Measurements from ENCODE around the gene LTBP1.

The LTBP1 gene

DNA sequence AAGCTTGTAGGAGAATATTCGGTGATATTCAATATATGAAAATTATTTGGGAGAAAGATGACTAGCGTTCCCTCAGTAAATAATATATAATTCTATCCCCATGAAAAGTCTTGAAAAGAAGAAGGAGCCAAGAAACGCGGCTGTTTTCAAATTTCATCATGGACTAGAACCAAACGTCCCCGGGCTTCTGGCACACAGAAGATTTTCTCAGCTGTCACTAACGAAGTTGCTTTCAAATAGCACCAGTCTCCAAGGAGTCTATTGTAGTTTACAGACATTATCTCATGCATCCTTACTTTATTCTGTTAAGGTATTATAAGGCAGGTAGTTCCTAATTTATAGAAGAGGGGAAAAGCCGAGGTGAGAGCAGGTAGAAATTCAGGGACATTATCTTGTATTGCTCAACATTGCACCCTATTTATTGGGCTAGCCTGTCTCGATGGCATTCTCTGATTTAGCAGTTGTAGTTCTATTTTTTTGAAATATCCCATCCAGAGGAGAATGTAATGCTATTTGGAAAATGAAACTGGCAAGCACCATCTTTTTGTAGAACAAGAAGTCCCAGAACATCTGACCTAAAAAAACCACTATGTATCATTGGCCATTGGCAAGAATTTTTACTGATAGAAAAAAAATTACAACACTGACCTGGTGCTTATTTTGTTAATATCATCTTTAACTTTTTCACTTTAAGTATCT lies 331.6 kb downstream of the LTBP1 start:
- Histone ChIP-seq H3K9me3 (ENCODE audit: low read length) (peaks cover 2% of the 10 kb centered on the region), H3K27me3 (ENCODE audit: insufficient read depth, low read length) (no peaks in the 10 kb centered on the region), H3K4me1 (ENCODE audit: insufficient read depth, low read length) (no peaks in the 10 kb centered on the region), H2AFZ (ENCODE audit: low read depth, low read length) (no peak overlapping the region), H3K36me3 (ENCODE audit: insufficient read depth, low read length) (peaks cover 3% of the 10 kb centered on the region), H3K4me3 (ENCODE audit: low read length) (no peak overlapping the region)

DNA sequence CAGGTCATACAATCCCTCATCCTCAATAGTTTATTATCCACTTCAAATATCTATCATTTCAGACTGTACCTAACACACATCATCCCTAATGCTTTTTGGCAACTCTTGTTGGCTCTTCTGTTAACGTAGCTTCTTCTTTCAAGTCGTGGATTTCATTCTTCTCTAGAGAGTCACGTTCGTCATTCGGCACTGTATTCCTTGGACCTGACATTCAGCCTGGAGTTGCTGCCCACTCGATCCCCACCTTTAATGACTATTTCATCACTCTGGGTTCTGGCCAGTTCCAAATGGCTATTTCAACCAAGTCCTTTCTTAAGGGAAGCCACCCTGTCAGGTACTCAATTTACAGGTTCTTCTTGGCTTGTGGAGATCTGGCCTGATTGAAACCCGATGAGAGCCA lies 337.5 kb downstream of the LTBP1 start:
- Histone ChIP-seq H3K4me1 (ENCODE audit: insufficient read depth, low read length) (no peaks in the 10 kb centered on the region), H2AFZ (ENCODE audit: low read depth, low read length) (no peak overlapping the region), H3K4me3 (ENCODE audit: low read length) (no peak overlapping the region), H3K9me3 (ENCODE audit: low read length) (no peaks in the 10 kb centered on the region), H3K36me3 (ENCODE audit: insufficient read depth, low read length) (peaks cover 3% of the 10 kb centered on the region), H3K27me3 (ENCODE audit: insufficient read depth, low read length) (no peaks in the 10 kb centered on the region)

DNA sequence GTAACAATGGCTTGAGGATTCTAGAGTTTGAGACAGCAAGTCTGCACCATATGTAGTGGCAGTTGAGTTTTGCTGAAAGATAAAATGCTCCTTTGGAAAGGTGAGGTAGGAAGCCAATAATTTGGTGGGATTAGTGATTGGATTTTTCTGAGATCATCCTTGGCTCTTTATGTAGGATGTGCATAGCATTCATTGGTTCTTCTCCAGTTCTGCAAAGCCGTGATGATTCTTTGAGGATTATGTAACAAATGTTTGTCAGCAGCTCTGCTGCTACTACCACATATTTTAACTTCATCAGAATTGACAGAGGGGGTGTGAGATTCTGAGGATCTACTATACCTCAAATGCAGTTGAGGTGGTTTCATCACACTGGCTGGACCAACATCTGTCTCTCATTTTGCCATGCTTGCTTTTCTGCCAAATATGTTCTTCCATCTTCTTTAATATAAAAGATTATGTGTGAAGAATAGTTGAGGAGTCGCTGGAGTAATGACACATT lies 340.8 kb downstream of the LTBP1 start:
- Histone ChIP-seq H3K4me1 (ENCODE audit: insufficient read depth, low read length) (no peaks in the 10 kb centered on the region), H3K27me3 (ENCODE audit: insufficient read depth, low read length) (no peaks in the 10 kb centered on the region), H2AFZ (ENCODE audit: low read depth, low read length) (no peak overlapping the region), H3K4me3 (ENCODE audit: low read length) (no peak overlapping the region), H3K9me3 (ENCODE audit: low read length) (no peaks in the 10 kb centered on the region), H3K36me3 (ENCODE audit: insufficient read depth, low read length) (no peaks in the 10 kb centered on the region)

DNA sequence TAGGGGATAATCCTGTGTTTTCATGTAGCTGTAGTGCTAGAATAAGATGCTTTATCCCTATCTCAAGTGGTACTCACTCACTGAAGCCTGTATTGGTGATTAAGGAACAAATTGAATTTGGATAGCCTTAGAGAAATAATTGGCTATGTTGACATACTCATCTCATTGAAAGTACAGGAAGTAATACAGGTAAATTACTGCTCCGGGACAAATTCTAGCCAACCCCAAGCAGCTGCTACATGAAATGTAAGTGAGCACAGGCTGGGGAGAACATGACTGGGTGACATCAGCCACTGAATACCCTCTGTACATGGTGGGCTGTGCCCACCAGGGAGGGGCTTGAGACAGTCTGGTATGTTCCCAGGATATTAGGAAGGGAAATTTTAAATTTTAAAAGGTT lies 341.3 kb downstream of the LTBP1 start:
- Histone ChIP-seq H3K27me3 (ENCODE audit: insufficient read depth, low read length) (no peaks in the 10 kb centered on the region), H2AFZ (ENCODE audit: low read depth, low read length) (no peak overlapping the region), H3K4me3 (ENCODE audit: low read length) (no peak overlapping the region), H3K9me3 (ENCODE audit: low read length) (no peaks in the 10 kb centered on the region), H3K4me1 (ENCODE audit: insufficient read depth, low read length) (no peaks in the 10 kb centered on the region), H3K36me3 (ENCODE audit: insufficient read depth, low read length) (no peaks in the 10 kb centered on the region)

DNA sequence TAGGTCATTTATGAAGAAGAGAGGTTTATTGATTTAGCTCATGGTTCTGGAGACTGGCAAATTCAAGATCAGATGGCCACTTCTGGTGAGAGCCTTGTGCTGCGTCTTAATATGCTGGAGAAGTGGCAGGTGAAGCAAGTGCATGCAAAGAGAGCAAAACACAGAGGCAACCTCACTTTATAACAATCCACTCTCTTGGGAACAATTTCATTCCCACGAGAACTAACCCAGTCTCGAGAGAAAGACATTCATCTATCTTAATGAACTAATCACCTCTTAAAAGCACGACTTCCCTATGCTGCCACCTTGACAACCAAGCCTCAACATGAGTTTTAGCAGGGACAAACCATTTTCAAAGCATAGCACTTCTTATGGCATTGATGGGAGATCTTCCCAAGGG lies 343.2 kb downstream of the LTBP1 start:
- H3K4me1 ChIP-seq (ENCODE audit: insufficient read depth, low read length), result no peaks in the 10 kb centered on the region
- H3K27me3 ChIP-seq (ENCODE audit: insufficient read depth, low read length), result no peaks in the 10 kb centered on the region
- H3K9me3 ChIP-seq (ENCODE audit: low read length), result no peaks in the 10 kb centered on the region
- no peak overlapping the region for H2AFZ ChIP-seq (ENCODE audit: low read depth, low read length)
- H3K36me3 ChIP-seq (ENCODE audit: insufficient read depth, low read length), result no peaks in the 10 kb centered on the region
- H3K4me3 ChIP-seq (ENCODE audit: low read length), result no peak overlapping the region

DNA sequence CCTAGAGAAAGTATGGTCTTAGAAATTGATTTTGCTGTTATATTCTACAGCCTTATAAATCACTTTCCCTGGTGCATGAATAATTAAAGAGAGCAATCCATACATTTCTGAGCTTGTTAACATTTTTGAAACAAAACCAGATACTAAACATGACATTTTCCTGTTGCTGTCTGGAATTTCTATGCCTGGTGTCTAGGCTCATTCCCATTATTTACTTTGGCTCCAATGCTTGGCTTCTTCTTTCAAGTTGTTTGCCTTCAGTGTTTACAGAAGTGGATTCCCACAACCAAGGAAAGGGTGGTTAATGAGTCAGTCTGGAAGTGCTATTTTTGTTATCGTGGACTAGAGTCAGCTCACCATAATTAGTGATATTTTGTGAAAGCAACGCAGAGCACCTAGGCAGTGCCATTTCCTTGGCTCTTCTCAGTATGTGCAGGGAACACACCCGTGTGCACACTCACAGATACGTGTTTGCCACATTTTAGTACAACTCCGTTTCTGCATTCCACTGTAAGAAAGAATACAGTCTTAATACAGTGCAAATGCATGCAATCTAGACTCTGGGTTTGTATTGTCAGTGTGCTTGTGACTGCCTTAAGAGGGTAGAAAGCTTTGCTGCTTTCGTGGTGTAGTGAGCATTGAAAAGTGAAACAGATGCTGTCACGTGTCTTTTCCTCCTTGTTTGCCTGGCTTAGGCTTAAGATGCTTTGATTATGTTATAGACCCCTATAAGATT lies 344.7 kb downstream of the LTBP1 start:
- no peaks in the 10 kb centered on the region for H3K9me3 ChIP-seq (ENCODE audit: low read length)
- H3K4me1 ChIP-seq (ENCODE audit: insufficient read depth, low read length), result no peaks in the 10 kb centered on the region
- H3K27me3 ChIP-seq (ENCODE audit: insufficient read depth, low read length), result no peaks in the 10 kb centered on the region
- no peak overlapping the region for H2AFZ ChIP-seq (ENCODE audit: low read depth, low read length)
- H3K4me3 ChIP-seq (ENCODE audit: low read length), result no peak overlapping the region
- no peaks in the 10 kb centered on the region for H3K36me3 ChIP-seq (ENCODE audit: insufficient read depth, low read length)

DNA sequence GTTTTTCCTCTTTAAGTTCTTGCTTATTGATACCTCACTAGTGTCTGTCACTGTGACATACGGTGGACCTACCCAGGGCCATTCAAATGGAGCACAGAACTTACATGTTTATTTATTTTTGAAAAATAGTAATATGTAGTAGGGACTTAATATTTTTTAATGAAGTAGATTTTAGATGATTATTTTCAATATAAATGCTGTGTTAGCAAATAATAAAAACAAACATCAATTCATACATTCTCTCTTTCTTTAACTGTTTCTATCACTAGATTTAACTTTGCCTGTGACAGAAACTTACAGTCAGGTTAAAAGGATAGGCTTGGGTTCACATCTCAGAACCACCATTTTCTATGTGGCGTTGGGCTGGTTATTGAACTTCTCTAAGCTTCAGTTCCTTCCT lies 345.3 kb downstream of the LTBP1 start:
- Histone ChIP-seq H3K4me3 (ENCODE audit: low read length) (no peak overlapping the region), H3K9me3 (ENCODE audit: low read length) (no peaks in the 10 kb centered on the region), H3K27me3 (ENCODE audit: insufficient read depth, low read length) (no peaks in the 10 kb centered on the region), H3K36me3 (ENCODE audit: insufficient read depth, low read length) (no peaks in the 10 kb centered on the region), H2AFZ (ENCODE audit: low read depth, low read length) (no peak overlapping the region), H3K4me1 (ENCODE audit: insufficient read depth, low read length) (no peaks in the 10 kb centered on the region)

DNA sequence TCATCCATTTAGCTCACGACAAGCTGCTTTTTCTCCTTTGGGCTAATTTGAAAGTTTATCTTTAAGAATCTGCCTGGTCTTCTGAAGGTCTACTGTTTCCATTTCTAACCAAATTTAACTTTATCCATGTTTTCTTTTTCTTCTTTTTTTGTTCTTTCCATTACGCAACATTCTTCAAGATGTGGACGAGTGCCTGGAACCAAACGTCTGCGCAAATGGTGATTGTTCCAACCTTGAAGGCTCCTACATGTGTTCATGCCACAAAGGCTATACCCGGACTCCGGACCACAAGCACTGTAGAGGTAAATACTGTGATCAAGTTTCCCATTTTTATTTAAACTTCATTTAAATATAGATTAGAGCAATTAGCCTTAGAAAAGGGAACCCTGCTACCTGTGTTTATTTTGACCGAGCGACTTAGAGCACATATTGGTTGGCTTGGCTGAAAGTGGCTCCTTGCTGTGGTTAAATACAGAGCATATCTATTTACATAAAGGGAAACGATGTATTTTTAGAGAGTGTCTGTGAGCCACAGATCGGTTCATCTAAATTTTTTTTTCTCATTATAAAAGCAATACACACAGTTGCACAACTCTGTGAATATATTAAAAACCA lies 346.3 kb downstream of the LTBP1 start:
- Histone ChIP-seq H3K36me3 (ENCODE audit: insufficient read depth, low read length) (no peaks in the 10 kb centered on the region), H3K9me3 (ENCODE audit: low read length) (no peaks in the 10 kb centered on the region), H3K4me3 (ENCODE audit: low read length) (no peak overlapping the region), H3K4me1 (ENCODE audit: insufficient read depth, low read length) (no peaks in the 10 kb centered on the region), H2AFZ (ENCODE audit: low read depth, low read length) (no peak overlapping the region), H3K27me3 (ENCODE audit: insufficient read depth, low read length) (no peaks in the 10 kb centered on the region)

DNA sequence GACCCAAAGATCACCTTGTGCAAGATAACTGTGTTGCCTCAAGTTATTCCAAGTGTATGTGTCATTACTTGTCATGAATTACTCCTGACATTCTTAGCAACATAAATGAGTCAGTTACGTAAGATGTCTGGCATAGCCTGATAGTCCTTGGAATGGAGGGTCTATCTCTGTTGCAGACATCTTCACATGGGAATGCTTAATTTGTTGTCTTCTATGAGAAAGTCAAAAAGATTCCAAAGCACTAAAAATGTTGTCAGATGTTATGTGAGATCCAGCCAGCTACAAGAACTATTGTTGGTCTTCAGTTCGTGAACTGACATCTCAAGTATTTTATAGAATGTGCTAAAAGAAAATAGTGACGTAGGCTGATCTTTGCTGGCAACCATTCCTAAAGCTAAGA lies 351.5 kb downstream of the LTBP1 start:
- Histone ChIP-seq H3K36me3 (ENCODE audit: insufficient read depth, low read length) (no peaks in the 10 kb centered on the region), H2AFZ (ENCODE audit: low read depth, low read length) (no peak overlapping the region), H3K4me3 (ENCODE audit: low read length) (no peak overlapping the region), H3K27me3 (ENCODE audit: insufficient read depth, low read length) (no peaks in the 10 kb centered on the region), H3K9me3 (ENCODE audit: low read length) (no peaks in the 10 kb centered on the region), H3K4me1 (ENCODE audit: insufficient read depth, low read length) (no peaks in the 10 kb centered on the region)

DNA sequence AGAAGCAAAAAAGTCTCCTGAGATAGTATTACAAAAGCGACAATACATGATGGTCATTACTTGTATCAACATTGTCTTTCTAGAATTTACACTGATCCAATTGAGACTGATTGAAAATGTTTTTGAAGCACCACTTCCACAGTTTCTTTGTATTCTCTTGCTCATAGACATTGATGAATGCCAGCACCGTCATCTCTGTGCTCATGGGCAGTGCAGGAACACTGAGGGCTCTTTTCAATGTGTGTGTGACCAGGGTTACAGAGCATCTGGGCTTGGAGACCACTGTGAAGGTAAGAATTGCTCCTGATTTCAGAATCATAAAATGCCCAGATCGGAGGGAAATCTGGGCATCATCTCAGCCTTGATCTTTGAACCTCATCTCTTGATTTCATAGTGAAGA lies 354.6 kb downstream of the LTBP1 start:
- Histone ChIP-seq H3K27me3 (ENCODE audit: insufficient read depth, low read length) (no peaks in the 10 kb centered on the region), H3K4me3 (ENCODE audit: low read length) (no peak overlapping the region), H3K9me3 (ENCODE audit: low read length) (no peaks in the 10 kb centered on the region), H3K36me3 (ENCODE audit: insufficient read depth, low read length) (no peaks in the 10 kb centered on the region), H2AFZ (ENCODE audit: low read depth, low read length) (no peak overlapping the region), H3K4me1 (ENCODE audit: insufficient read depth, low read length) (no peaks in the 10 kb centered on the region)

DNA sequence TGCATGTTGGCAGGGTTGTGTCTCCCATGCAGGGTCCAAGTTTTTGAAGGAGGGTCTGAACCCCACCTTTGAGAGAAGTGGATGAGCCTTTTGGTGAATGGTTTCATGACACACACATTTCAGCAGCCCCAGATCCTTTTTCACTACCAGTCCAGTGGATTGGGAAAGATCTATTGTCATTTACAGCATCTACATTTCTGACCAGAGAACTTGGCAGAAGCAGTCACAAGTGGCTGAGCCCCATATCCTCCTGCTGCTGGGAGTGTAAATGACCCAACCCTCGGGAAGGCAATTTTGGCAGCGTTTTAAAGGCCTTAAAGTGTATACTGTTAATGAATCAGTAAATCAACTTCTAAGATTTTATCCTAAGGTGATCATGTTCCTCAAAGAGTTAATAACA lies 355.6 kb downstream of the LTBP1 start:
- H3K9me3 ChIP-seq (ENCODE audit: low read length), result no peaks in the 10 kb centered on the region
- H3K36me3 ChIP-seq (ENCODE audit: insufficient read depth, low read length), result no peaks in the 10 kb centered on the region

DNA sequence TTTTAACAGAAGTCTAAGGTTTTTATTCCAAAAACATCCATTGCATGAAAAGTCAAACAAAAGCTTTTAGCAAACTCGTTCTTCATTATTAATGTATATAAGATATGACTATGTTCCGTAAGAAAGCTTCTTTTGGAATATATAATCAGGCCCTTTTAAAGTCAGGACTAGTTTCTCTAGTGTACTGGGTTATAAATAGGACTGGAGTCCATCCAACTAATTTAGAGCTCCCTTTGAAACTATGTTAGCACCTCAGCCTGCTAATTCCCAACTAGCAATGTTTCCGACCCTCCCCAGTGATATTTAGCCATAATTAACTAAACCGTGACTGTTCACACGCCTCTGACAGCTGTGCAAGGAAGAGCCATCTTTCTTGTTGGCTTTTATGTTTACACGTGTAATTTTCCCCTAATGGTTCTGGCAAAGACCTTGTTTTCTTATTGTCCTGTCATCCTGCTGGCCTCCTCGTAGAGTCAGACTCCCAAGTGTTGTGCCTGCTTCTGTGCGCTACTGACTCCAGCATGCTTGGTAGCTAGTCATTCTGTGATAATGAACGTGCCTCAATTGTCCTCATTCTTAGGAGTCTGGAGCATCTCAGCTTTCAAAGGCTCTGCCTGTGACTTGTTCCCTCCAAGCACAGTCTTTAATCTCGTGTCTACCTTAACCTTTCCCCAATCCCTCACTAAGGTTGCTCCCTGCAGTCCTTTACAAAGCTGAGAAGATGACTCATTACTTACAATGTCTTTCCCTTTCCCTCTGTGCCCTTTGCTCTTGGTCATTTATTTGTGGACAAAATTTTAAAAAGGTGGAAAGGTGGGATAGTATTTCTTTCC lies 357.5 kb downstream of the LTBP1 start:
- Histone ChIP-seq H3K4me3 (ENCODE audit: low read length) (no peak overlapping the region), H2AFZ (ENCODE audit: low read depth, low read length) (no peak overlapping the region), H3K9me3 (ENCODE audit: low read length) (no peaks in the 10 kb centered on the region), H3K36me3 (ENCODE audit: insufficient read depth, low read length) (no peaks in the 10 kb centered on the region), H3K27me3 (ENCODE audit: insufficient read depth, low read length) (no peaks in the 10 kb centered on the region), H3K4me1 (ENCODE audit: insufficient read depth, low read length) (no peaks in the 10 kb centered on the region)

More for the DNA sequence above, 355.6 kb downstream of the LTBP1 start:
- no peaks in the 10 kb centered on the region for H3K4me1 ChIP-seq (ENCODE audit: insufficient read depth, low read length)
- H3K27me3 ChIP-seq (ENCODE audit: insufficient read depth, low read length), result no peaks in the 10 kb centered on the region
- H2AFZ ChIP-seq (ENCODE audit: low read depth, low read length), result no peak overlapping the region
- H3K4me3 ChIP-seq (ENCODE audit: low read length), result no peak overlapping the region
